GM12891 (cell line): ENCODE measurements around the gene LRMDA.

Experiments
- PAX5 ChIP-seq: IDR thresholded peaks from 2 replicates; pipeline ENCODE4 v1.6.1; 2011; ENCODE audit warnings: low read length, moderate library complexity, mild to moderate bottlenecking; ENCODE audit not compliant: insufficient read depth, severe bottlenecking
- POLR2A ChIP-seq: IDR thresholded peaks from 2 replicates; pipeline ENCODE4 v1.6.1; 2011; ENCODE audit warnings: low read depth, low read length, control low read depth
- POLR2AphosphoS5 ChIP-seq: IDR thresholded peaks from 2 replicates; pipeline ENCODE4 v1.6.1; 2011; ENCODE audit warnings: low read depth, low read length, control low read depth
- POU2F2 ChIP-seq: IDR thresholded peaks from 2 replicates; pipeline ENCODE4 v1.6.1; 2011; ENCODE audit warnings: low read depth, mild to moderate bottlenecking, control low read depth, low read length, moderate library complexity
- SPI1 ChIP-seq: IDR thresholded peaks from 2 replicates; pipeline ENCODE4 v1.6.1; 2011; ENCODE audit warnings: low read depth, low read length, control low read depth
- TAF1 ChIP-seq: IDR thresholded peaks from 2 replicates; pipeline ENCODE4 v1.6.1; 2011; ENCODE audit warnings: low read depth, low read length, control low read depth

GRCh38 chr10:76085817-76086167 is 654.4 kb downstream of the LRMDA start:
- no peak for TF ChIP-seq POLR2A
- no peak for TF ChIP-seq POLR2AphosphoS5
- no peak for TF ChIP-seq PAX5
- no peak for TF ChIP-seq TAF1
- no peak for TF ChIP-seq POU2F2
- no peak for TF ChIP-seq SPI1
